Nephron (organoid): ENCODE measurements around the gene DGKE.

Experiments used
- H3K27ac Mint-ChIP-seq, 3 experiments: 2 replicates each; pipeline ENCODE4 v1.8.0; 2020; ENCODE audit warnings: mixed read lengths in 3 of 3, mild to moderate bottlenecking in 2 of 3, moderate library complexity in 1 of 3
- H3K27me3 Mint-ChIP-seq: 2 replicates; pipeline ENCODE4 v1.8.0; 2021; ENCODE audit warnings: low read depth, mild to moderate bottlenecking, moderate library complexity, mixed read lengths
- H3K36me3 Mint-ChIP-seq: 2 replicates; pipeline ENCODE4 v1.8.0; 2020; ENCODE audit warnings: low read depth, mixed read lengths
- H3K4me1 Mint-ChIP-seq: 2 replicates; pipeline ENCODE4 v1.8.0; 2020; ENCODE audit warnings: mixed read lengths
- H3K4me3 Mint-ChIP-seq, 3 experiments: 2 replicates each; pipeline ENCODE4 v1.8.0; 2020; ENCODE audit warnings: mild to moderate bottlenecking in 3 of 3, mixed read lengths in 3 of 3, moderate library complexity in 2 of 3
- H3K9me3 Mint-ChIP-seq: 2 replicates; pipeline ENCODE4 v1.8.0; 2020; ENCODE audit warnings: mixed read lengths
- CTCF ChIP-seq, 3 experiments: fragments of 200-600 bp; sonication (generic); IDR thresholded peaks; one replicate each; pipeline ENCODE4 v1.5.0; 2021; ENCODE audit warnings: antibody characterized with exemption in 3 of 3; ENCODE audit not compliant: unreplicated experiment in 3 of 3

Gene DGKE

DNA sequence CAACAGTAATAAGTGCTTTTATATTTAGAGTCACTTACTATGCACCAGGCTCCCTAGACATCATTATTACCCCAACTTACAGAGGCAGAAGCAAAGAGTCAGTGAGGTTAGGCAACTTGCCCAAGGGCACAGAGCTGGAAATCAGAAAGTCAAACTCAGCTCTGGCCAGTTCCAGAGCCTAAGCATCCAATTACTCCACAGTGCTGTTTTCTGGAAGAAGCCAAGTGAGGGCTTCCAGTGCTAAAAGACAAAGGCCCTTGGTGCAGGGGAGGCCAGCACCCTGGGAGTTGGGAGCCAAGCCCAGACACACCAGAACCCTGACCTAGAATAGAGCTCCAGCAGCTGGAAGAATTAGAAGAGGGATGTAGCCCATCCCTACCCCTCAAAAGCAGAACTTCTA, 40.4 kb upstream of the DGKE start:
- TF ChIP-seq CTCF (IDR thresholded peaks at IDR 0.05; ENCODE audit: unreplicated experiment in 3 of 3) = no peak
- Mint-ChIP-seq H3K9me3 (peaks cover 6% of the 10 kb centered on the region), H3K27me3 (peaks cover 44% of the 10 kb centered on the region), H3K4me1 (peaks cover 3% of the 10 kb centered on the region), H3K36me3 (peaks cover 5% of the 10 kb centered on the region), H3K27ac (no peak overlapping the region), H3K4me3 (no peak overlapping the region)

DNA sequence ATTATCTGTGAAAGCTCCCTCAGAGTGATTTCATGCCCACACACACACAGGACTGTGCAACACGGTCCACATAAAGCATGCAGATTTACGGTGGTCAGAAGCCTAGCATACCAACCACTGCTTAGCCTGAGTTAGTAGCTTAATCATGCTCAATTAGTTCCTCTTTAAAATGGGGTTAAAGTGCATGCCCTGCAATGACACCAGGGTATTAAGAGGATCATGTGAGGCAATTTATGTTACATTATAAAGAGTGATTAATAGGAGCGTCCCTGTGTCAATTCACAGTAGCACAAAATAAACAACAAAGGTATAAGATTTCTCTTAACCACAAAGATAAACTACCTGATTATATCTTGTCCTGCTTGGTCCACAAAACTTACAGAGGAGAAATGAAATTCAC, 40.0 kb upstream of the DGKE start:
- H3K4me3 Mint-ChIP-seq = no peak overlapping the region
- peaks cover 6% of the 10 kb centered on the region for H3K9me3 Mint-ChIP-seq
- H3K4me1 Mint-ChIP-seq = peaks cover 3% of the 10 kb centered on the region
- no peak overlapping the region for H3K27ac Mint-ChIP-seq
- no peak for TF ChIP-seq CTCF (IDR thresholded peaks at IDR 0.05; ENCODE audit: unreplicated experiment in 3 of 3)
- peaks cover 48% of the 10 kb centered on the region for H3K27me3 Mint-ChIP-seq
- H3K36me3 Mint-ChIP-seq = peaks cover 5% of the 10 kb centered on the region

DNA sequence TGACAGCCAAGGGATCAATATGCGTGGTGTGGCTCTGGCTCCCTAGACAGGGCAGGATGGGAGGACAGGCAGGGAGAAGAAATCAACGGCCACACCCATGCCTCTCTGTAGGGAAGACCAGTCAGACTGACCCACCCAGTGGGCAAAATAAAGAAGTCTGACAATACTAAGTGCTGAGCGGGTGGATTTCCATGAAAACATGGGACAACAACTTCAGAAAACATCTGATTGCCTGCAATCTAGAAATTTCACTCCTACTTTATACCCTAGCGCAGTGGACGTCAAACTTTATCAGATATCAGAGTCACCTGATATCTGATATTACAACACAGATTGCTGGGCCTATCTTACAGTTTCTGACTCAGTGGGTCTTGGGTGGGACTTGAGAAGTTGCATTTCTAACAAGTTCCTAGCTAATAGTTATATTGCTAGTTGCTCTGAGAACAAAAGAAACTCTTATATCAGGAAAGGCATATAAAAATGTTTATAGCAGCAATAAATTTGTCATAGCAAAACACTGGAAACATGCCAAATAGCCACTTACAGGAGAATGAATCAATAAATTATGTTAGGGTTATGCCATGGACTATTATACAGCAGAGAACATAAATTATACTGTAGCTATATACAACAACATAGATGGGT, 38.6 kb upstream of the DGKE start:
- no peak overlapping the region for H3K27ac Mint-ChIP-seq
- peaks cover 5% of the 10 kb centered on the region for H3K36me3 Mint-ChIP-seq
- no peak for TF ChIP-seq CTCF (IDR thresholded peaks at IDR 0.05; ENCODE audit: unreplicated experiment in 3 of 3)
- H3K4me1 Mint-ChIP-seq = peaks cover 3% of the 10 kb centered on the region
- H3K27me3 Mint-ChIP-seq = peaks cover 51% of the 10 kb centered on the region
- H3K9me3 Mint-ChIP-seq = peaks cover 6% of the 10 kb centered on the region
- no peak overlapping the region for H3K4me3 Mint-ChIP-seq

DNA sequence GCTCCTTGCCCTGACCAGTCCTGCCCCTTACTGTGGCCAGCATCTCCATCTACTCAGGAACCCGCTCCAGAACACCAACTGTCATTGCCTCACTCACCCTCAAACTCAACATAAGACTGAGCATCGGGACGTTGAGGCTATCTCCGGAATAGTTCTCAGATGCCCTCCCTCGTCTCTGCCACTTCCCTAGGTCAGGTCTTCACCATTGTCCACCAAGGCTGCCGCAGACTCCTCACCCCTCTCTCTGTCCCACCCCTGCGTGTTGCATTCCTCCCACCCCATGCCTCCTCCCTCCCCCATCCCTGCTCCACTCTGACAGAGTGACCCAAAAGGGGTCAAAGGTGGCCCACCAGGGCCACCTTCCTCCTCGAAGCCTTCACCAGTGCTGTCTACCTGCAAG, 37.4 kb upstream of the DGKE start:
- no peak overlapping the region for H3K4me3 Mint-ChIP-seq
- H3K36me3 Mint-ChIP-seq = peaks cover 5% of the 10 kb centered on the region
- H3K27ac Mint-ChIP-seq = no peak overlapping the region
- peaks cover 7% of the 10 kb centered on the region for H3K4me1 Mint-ChIP-seq
- H3K9me3 Mint-ChIP-seq = peaks cover 6% of the 10 kb centered on the region
- H3K27me3 Mint-ChIP-seq = peaks cover 47% of the 10 kb centered on the region
- no peak for TF ChIP-seq CTCF (IDR thresholded peaks at IDR 0.05; ENCODE audit: unreplicated experiment in 3 of 3)

- peaks cover 10% of the 10 kb centered on the region for H3K4me1 Mint-ChIP-seq
- no peaks in the 10 kb centered on the region for H3K36me3 Mint-ChIP-seq
- H3K9me3 Mint-ChIP-seq = no peaks in the 10 kb centered on the region
- H3K4me3 Mint-ChIP-seq = no peak overlapping the region
- no peak for TF ChIP-seq CTCF (IDR thresholded peaks at IDR 0.05; ENCODE audit: unreplicated experiment in 3 of 3)
- no peak overlapping the region for H3K27ac Mint-ChIP-seq
- peaks cover 45% of the 10 kb centered on the region for H3K27me3 Mint-ChIP-seq
Observed at GRCh38 chr17:56798916-56799315, 35.0 kb upstream of the DGKE start.

GRCh38 chr17:56801459-56802178, 32.3 kb upstream of the DGKE start:
- Mint-ChIP-seq H3K4me1 (peaks cover 27% of the 10 kb centered on the region), H3K4me3 (no peak overlapping the region), H3K27ac (no peak overlapping the region), H3K9me3 (no peaks in the 10 kb centered on the region), H3K27me3 (peaks cover 28% of the 10 kb centered on the region), H3K36me3 (no peaks in the 10 kb centered on the region)
- TF ChIP-seq CTCF (IDR thresholded peaks at IDR 0.05; ENCODE audit: unreplicated experiment in 3 of 3) = no peak
